Measurements from ENCODE around the gene TFDP1.

- TF ChIP-seq CTCF (IDR thresholded peaks at IDR 0.05) = no peak
- TF ChIP-seq POLR2A (IDR thresholded peaks at IDR 0.05) = no peak
Measured at GRCh38 chr13:113616281-113616906, 31.8 kb downstream of the TFDP1 start.
